Activated CD4-positive, alpha-beta T cell treated with anti-CD3 and anti-CD28 coated beads, Interleukin-2, amount 50 U/mL, for 16 hours (primary cell): ENCODE measurements around the gene MPHOSPH6.
"Not testable (repeated sequence)": the region's sequence is repeated elsewhere in the genome, so short reads cannot be mapped to it uniquely, and the experiment has no call there.

Experiments
- DNase-seq: peaks from one replicate; pipeline ENCODE4 v3.0.0-alpha.2; 2020

MPHOSPH6 gene

DNA sequence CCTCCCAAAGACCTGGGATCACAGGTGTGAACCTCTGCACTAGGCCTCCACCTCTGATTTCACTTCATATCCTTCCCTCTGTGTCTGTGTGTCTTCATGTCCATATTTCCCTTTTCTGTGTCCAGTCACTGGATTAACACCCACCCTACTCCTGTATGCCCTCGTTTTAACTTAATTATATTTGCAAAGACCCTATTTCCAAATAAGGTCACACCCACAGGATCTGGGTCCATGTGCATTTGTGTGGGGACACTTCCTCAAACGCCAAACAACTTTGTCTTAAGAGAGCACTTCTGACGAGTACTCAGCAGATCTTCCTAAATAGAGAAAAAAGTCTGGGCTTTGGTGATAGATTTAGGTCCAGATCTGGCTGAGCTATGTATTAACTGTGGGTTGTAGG, 56.3 kb downstream of the MPHOSPH6 start:
- no peak for DNase-seq

DNA sequence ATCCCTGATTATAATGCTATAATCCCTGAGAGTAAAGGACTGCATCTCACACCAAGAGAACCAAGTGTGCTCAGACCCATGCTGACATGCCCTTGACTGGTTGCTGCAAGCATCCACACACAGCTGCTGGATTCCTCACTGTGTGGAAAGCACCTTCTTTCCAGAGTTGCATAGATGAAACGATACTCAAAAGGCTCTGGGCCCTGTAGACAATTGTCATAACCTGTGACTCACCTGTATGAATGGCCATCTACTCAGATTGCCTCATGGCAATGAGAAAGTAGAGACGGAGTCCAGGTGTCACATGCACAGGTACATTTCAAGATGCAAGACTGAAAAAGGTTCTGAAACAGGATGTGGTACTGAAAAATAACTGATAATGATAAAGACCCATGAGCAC, 58.1 kb downstream of the MPHOSPH6 start:
- DNase-seq: no peak

DNA sequence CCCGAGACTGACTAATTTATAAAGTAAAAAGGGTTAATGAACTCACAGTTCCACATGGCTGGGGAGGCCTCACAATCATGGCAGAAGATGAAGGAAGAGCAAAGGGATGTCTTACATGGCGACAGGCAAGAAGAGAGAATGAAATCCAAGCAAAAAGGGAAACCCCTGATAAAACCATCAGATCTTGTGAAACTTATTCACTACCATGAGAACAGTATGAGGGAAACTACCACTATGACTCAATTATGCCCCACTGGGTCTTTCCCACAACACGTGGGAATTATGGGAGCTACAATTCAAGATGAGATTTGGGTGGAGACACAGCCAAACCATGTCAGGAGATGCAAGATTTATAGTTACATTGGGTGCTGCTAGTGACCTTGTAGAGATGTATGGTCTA, 60.8 kb downstream of the MPHOSPH6 start:
- not testable (repeated sequence) for DNase-seq

DNA sequence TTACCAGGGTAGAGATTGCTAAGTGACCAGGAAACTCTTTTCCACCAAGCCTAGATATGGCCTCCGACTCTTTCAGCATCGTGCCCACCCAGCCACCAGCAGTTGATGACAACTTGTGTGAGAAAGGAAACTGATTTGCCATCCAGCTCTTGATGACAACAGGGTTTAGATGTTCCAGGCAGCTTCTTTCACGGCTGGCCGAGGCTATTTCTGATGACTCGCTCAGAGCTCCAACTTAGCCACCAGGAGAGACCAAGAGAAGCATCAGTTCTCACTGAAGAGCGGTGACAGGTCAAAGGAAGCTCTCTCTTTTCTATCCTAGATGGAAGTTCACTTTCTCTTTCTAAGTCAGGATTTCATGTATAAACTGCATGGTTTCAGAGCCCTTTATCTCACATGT, 61.2 kb downstream of the MPHOSPH6 start:
- no peak for DNase-seq

DNA sequence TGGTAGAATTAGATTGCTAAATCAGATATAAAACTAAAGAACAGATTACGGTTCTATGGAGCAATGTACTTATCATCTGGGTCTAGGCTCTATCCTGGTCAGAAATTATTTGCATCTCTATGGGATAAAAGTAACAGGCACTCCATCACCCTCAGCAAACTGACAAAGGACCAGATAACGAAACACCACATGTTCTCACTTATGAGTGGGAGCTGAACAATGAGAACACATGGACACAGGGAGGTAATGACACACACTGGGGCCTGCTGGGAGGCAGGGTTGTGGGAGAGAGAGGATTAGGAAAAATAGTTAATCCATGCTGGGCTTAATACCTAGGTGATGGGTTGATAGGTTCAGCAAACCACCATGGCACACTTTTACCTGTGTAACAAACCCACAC, 61.9 kb downstream of the MPHOSPH6 start:
- DNase-seq: no peak

DNA sequence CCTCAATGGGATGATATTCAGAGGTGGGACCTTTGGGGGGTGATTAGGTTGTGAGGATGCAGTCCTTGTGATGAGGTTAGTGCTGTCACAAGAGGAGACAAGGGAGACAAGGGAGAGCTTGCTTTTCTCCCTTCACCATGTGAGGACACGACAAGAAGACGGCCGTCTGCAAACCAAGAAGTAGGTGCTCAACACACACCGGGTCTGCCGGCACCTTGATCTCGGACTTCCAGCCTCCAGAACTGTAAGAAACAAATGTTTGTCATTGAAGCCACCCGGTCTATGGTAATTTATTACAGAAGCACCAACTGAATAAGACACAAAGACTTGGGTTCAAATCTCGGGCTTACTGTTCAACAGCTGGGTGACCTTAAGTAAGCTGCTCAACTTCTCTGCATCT, 64.9 kb downstream of the MPHOSPH6 start:
- no peak for DNase-seq
